ENCODE measurements around the gene ITIH4. TPM values are rescaled to one million over a fixed set of nuclear protein-coding genes. Genes with fewer than 3 reads are reported as not detected.

Gene ITIH4
- total and polyA plus RNA-seq, 2 of the 13 experiments (the other 11 are each of a cell fraction or from before 2014, with no cell fraction given): 2.7 to 5.3 TPM

DNA sequence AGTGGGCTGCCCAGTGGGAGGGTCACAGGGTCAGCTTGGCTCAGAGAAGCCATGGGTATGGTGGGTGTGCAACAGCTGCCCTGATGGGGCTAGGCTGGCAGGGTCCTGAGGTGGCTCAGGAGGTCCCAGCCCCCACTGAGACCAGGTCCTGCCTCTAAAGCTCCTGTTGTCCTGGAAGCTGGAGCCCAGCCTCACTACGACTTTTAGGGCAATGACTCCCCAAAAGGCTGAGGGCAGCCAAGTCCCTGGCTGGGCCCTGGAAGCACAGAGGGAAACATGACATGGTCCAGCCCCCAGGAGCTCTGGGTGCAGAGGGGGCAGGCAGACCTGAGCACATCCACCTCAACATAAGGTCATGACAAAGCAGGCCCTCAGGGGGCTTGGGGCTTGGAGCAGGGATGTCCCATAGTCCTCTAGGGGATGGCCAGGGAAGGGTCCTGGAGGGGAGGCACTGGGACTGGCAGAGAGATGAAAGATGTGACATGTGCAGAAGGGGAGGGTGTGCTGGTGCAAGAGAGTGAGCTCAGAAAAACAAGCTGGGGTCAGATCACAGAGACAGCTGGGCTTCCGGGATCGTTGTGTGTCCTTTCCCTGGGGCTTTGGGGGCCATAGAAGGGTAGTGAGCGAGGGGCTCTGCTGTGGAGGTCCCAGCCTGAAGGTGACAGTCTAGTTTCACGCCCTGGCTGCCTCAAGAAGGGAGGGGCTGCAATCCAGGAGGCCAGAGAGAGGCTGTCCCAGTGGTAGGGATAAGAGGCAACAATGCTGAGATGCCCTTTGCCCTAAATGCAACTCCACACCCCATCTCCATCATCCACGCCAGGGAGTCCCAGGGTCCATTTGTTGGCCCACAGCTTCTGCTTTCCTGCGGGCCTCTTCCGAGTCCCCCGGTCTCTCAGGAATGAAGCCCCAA lies 36.5 kb downstream of the ITIH4 start (continued):
- TF ChIP-seq NCOA2 (CRISPR knock-in tag; IDR thresholded peaks at IDR 0.05) (no peak), ZNF317 (CRISPR knock-in tag; IDR thresholded peaks at IDR 0.05) (peak; percentile 61; the same call in 1 of the 2 replicates), NCOR1 (IDR thresholded peaks at IDR 0.05; ENCODE audit: borderline replicate concordance, low read length) (no peak), TOPORS (CRISPR knock-in tag; IDR thresholded peaks at IDR 0.05) (no peak), ZNF563 (CRISPR knock-in tag; IDR thresholded peaks at IDR 0.05) (no peak), MTA1 (CRISPR knock-in tag; IDR thresholded peaks at IDR 0.05; ENCODE audit: borderline replicate concordance) (no peak), NONO (IDR thresholded peaks at IDR 0.05) (no peak), NONO (CRISPR knock-in tag; conservative IDR thresholded peaks at IDR 0.05) (no peak)
- TF ChIP-seq, protein P1, sequence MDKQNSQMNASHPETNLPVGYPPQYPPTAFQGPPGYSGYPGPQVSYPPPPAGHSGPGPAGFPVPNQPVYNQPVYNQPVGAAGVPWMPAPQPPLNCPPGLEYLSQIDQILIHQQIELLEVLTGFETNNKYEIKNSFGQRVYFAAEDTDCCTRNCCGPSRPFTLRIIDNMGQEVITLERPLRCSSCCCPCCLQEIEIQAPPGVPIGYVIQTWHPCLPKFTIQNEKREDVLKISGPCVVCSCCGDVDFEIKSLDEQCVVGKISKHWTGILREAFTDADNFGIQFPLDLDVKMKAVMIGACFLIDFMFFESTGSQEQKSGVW (CRISPR knock-in tag; IDR thresholded peaks at IDR 0.05; ENCODE audit: borderline replicate concordance): no peak
- TF ChIP-seq, protein P2, sequence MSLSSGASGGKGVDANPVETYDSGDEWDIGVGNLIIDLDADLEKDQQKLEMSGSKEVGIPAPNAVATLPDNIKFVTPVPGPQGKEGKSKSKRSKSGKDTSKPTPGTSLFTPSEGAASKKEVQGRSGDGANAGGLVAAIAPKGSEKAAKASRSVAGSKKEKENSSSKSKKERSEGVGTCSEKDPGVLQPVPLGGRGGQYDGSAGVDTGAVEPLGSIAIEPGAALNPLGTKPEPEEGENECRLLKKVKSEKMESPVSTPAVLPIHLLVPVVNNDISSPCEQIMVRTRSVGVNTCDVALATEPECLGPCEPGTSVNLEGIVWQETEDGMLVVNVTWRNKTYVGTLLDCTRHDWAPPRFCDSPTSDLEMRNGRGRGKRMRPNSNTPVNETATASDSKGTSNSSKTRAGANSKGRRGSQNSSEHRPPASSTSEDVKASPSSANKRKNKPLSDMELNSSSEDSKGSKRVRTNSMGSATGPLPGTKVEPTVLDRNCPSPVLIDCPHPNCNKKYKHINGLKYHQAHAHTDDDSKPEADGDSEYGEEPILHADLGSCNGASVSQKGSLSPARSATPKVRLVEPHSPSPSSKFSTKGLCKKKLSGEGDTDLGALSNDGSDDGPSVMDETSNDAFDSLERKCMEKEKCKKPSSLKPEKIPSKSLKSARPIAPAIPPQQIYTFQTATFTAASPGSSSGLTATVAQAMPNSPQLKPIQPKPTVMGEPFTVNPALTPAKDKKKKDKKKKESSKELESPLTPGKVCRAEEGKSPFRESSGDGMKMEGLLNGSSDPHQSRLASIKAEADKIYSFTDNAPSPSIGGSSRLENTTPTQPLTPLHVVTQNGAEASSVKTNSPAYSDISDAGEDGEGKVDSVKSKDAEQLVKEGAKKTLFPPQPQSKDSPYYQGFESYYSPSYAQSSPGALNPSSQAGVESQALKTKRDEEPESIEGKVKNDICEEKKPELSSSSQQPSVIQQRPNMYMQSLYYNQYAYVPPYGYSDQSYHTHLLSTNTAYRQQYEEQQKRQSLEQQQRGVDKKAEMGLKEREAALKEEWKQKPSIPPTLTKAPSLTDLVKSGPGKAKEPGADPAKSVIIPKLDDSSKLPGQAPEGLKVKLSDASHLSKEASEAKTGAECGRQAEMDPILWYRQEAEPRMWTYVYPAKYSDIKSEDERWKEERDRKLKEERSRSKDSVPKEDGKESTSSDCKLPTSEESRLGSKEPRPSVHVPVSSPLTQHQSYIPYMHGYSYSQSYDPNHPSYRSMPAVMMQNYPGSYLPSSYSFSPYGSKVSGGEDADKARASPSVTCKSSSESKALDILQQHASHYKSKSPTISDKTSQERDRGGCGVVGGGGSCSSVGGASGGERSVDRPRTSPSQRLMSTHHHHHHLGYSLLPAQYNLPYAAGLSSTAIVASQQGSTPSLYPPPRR (CRISPR knock-in tag; IDR thresholded peaks at IDR 0.05; ENCODE audit: borderline replicate concordance): no peak
- TF ChIP-seq, protein P3, sequence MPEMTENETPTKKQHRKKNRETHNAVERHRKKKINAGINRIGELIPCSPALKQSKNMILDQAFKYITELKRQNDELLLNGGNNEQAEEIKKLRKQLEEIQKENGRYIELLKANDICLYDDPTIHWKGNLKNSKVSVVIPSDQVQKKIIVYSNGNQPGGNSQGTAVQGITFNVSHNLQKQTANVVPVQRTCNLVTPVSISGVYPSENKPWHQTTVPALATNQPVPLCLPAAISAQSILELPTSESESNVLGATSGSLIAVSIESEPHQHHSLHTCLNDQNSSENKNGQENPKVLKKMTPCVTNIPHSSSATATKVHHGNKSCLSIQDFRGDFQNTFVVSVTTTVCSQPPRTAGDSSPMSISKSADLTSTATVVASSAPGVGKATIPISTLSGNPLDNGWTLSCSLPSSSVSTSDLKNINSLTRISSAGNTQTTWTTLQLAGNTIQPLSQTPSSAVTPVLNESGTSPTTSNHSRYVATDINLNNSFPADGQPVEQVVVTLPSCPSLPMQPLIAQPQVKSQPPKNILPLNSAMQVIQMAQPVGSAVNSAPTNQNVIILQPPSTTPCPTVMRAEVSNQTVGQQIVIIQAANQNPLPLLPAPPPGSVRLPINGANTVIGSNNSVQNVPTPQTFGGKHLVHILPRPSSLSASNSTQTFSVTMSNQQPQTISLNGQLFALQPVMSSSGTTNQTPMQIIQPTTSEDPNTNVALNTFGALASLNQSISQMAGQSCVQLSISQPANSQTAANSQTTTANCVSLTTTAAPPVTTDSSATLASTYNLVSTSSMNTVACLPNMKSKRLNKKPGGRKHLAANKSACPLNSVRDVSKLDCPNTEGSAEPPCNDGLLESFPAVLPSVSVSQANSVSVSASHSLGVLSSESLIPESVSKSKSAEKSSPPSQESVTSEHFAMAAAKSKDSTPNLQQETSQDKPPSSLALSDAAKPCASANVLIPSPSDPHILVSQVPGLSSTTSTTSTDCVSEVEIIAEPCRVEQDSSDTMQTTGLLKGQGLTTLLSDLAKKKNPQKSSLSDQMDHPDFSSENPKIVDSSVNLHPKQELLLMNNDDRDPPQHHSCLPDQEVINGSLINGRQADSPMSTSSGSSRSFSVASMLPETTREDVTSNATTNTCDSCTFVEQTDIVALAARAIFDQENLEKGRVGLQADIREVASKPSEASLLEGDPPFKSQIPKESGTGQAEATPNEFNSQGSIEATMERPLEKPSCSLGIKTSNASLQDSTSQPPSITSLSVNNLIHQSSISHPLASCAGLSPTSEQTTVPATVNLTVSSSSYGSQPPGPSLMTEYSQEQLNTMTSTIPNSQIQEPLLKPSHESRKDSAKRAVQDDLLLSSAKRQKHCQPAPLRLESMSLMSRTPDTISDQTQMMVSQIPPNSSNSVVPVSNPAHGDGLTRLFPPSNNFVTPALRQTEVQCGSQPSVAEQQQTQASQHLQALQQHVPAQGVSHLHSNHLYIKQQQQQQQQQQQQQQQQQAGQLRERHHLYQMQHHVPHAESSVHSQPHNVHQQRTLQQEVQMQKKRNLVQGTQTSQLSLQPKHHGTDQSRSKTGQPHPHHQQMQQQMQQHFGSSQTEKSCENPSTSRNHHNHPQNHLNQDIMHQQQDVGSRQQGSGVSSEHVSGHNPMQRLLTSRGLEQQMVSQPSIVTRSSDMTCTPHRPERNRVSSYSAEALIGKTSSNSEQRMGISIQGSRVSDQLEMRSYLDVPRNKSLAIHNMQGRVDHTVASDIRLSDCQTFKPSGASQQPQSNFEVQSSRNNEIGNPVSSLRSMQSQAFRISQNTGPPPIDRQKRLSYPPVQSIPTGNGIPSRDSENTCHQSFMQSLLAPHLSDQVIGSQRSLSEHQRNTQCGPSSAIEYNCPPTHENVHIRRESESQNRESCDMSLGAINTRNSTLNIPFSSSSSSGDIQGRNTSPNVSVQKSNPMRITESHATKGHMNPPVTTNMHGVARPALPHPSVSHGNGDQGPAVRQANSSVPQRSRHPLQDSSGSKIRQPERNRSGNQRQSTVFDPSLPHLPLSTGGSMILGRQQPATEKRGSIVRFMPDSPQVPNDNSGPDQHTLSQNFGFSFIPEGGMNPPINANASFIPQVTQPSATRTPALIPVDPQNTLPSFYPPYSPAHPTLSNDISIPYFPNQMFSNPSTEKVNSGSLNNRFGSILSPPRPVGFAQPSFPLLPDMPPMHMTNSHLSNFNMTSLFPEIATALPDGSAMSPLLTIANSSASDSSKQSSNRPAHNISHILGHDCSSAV (CRISPR knock-in tag; IDR thresholded peaks at IDR 0.05; ENCODE audit: borderline replicate concordance): no peak
- TF ChIP-seq, protein P4, sequence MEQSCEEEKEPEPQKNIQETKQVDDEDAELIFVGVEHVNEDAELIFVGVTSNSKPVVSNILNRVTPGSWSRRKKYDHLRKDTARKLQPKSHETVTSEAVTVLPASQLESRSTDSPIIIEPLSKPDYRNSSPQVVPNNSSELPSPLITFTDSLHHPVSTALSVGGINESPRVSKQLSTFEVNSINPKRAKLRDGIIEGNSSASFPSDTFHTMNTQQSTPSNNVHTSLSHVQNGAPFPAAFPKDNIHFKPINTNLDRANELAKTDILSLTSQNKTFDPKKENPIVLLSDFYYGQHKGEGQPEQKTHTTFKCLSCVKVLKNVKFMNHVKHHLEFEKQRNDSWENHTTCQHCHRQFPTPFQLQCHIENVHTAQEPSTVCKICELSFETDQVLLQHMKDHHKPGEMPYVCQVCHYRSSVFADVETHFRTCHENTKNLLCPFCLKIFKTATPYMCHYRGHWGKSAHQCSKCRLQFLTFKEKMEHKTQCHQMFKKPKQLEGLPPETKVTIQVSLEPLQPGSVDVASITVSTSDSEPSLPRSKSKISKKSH (CRISPR knock-in tag; IDR thresholded peaks at IDR 0.05; ENCODE audit: borderline replicate concordance): no peak

All from HepG2 (cell line).